CD1c-positive myeloid dendritic cell (primary cell): ENCODE measurements around the gene RPS6KB1.
"Not testable (repeated sequence)": the region's sequence is repeated elsewhere in the genome, so short reads cannot be mapped to it uniquely, and the experiment has no call there.

ENCODE experiments used
- DNase-seq: peaks from one replicate; pipeline ENCODE4 v3.0.0-alpha.2; 2016; ENCODE audit errors: extremely low spot score

Gene RPS6KB1

DNA sequence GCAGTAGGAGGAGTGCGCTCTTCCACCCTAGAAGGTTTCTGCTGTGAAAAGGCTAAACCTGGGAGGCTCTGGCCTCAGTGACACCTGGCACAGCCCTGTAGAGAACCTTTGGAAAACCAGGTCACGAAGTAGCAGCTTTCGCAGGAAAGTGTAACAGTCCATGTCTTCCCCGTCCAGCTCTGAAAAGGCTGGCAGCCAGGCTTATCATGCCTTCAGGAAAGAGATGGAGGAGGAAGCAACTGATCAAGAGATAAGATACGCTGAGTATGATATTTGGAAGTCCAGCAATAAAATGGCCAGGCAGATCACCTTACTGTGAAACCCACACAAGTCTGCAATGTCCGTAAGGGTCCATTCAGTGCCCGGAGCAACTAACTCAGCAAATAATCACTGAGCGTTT, 22.4 kb upstream of the RPS6KB1 start:
- no peak for DNase-seq

DNA sequence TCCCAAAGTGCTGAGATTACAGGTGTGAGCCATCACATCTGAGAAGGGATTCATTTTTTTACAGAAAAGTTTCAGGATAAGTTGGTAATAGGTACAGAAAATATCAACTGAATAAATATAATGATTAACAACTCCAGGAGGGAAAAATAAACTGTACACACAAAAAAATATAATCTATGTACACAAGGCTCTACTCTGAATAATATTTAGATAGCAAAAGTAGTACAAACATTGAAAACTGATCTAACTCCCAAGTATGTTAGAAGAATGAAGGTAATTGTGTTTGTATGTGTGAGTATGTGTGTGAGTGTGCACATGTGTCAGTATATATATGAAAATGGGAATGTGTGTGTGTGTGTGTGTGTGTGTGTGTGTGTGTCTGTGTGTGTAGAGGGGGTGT, 20.6 kb upstream of the RPS6KB1 start:
- no peak for DNase-seq

DNA sequence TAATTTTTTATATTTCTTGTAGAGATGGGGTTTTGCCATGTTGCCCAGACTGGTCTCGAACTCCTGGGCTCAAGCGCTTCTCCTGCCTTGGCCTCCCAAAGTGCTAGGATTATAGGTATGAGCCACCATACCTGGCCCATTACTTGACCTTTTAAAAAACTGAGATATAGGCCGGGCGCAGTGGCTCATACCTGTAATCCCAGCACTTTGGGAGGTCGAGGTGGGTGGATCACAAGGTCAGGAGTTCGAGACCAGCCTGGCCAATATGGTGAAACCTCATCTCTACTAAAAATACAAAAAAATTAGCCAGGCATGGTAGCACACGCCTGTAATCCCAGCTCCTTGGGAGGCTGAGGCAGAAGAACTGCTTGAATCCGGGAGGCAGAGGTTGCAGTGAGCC, 19.5 kb upstream of the RPS6KB1 start:
- DNase-seq, result not testable (repeated sequence)

DNA sequence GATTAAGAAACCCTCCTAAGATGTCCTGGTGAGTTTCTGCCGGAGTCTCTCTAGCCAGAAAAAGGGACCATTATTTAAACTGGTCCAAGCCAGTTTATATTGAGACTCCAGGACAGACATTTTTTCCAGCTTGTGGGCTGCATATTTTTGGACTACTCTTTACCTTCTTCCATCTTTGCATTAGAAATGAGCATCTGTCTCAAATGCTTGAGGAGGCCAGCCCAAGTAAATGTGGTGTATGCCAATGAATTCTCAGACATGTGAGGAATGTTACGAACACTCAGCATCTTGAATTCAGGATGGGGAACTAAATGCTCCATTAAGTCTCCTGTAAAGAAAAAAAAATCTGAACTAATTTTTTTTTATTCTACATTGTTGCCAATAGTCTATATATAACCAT, 18.5 kb upstream of the RPS6KB1 start:
- DNase-seq, result no peak

DNA sequence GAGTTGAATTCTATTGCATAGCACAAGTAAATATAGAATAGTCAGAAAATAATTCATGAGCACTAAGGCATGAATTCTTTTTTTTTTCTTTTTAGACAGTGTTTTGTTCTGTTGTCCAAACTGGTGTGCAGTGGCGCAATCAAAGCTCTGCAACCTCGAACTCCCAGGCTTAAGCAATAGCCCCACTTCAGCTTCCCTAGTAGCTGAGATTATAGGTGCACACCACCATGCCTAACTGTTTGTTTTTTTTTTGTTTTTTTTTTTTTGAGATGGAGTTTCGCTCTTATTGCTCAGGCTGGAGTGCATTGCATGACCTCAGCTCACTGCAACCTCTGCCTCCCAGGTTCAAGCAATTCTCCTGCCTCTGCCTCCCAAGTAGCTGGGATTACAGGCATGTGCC, 16.8 kb upstream of the RPS6KB1 start:
- DNase-seq, result peak; percentile 10

DNA sequence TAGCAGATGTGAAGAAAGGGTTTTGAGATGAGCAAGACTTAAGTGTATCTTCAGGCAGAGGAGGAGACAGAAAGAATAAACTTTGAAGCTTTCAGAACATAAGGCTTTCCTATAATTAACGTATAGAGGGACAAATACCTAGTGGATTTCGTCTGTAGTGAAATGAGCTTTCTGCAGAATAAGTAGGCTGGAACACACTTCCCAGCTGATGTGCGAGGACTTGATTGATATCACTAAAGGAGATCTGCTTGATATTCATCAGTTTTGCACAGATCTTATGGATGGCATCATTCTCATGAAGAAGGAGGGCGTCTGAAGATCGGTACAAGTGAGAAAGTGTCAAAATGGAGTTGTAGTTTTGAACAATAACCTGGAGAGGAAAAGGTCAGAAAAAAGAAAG, 15.0 kb upstream of the RPS6KB1 start:
- no peak for DNase-seq

DNA sequence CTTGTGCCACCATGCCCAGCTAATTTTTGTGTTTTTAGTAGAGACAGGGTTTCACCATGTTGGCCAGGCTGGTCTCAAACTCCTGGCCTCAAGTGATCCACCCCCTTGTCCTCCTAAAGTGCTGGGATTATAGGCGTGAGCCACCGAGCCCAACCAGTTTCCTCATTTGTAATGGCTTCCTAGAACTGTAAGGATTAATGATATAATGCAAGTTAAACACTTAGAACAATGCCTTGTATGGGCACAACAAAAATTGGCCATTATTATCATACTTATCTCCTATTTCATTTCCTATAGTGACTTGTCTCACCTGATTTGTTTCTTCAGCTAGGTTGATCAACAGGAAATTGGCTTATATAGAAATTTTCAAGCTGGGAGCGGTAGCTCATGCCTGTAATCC, 14.3 kb upstream of the RPS6KB1 start:
- DNase-seq, result no peak

DNA sequence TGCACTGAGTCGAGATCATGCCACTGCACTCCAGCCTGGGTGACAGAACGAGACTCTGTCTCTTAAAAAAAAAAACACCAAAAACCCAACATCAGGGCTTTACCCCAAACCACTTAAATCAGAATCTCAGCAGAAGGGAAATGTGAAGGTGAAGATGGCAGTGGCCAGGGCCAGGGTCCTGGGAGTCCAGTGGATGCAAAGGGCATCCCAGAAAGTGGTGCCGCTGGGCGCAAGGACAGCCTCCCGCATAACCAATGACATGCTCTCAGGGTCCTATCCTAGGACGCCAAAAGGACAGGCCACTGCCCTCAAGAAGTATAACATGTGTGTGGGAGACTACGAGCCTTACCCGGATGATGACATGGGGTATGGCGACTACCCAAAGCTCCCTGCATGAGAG, 8.1 kb upstream of the RPS6KB1 start:
- DNase-seq, result no peak

DNA sequence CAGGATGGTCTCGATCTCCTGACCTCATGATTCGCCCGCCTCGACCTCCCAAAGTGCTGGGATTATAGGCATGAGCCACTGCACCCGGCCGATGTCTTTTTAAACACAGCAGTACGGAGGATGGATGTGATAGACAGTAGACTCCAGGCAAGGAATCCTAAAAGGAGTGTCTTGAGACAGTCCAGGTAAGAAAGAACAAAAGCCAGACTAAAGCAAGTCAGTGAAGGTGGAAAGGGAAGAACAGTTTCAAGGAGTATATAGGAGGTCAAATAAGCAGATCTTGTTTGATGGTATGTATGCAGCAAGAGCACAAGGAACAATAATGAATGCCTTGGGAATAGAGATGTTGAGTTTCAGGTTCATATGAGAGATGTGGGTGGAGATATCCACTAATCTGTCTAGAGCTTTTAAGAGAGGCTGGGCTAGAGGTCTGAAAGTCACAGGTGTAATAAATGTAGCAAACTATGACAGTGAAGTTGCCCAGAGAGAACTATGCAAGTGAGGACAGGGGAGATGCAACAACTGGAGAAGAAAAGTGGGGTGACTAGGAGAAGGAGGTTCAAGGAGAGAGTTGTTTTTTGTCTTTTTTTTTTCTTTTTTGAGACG, 4.7 kb upstream of the RPS6KB1 start:
- no peak for DNase-seq

DNA sequence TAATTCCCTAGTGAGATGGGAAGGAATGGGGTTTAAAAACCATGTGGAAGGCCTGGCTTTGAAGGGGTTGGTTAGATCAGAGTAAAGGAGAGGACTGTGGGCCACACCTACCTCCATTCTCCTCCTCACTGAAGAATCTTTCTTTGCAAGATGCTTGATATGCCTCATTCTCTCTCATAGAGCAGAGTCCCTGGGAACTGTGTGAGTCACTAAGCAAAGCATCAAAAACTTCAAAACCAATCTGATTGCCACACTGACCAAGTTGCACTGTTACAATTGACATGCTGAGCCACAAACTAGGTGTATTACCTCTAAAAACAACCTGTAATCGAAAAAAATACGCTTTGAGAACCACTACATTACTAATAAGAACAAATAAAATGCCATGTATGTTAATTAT, 2.2 kb upstream of the RPS6KB1 start:
- DNase-seq, result no peak

DNA sequence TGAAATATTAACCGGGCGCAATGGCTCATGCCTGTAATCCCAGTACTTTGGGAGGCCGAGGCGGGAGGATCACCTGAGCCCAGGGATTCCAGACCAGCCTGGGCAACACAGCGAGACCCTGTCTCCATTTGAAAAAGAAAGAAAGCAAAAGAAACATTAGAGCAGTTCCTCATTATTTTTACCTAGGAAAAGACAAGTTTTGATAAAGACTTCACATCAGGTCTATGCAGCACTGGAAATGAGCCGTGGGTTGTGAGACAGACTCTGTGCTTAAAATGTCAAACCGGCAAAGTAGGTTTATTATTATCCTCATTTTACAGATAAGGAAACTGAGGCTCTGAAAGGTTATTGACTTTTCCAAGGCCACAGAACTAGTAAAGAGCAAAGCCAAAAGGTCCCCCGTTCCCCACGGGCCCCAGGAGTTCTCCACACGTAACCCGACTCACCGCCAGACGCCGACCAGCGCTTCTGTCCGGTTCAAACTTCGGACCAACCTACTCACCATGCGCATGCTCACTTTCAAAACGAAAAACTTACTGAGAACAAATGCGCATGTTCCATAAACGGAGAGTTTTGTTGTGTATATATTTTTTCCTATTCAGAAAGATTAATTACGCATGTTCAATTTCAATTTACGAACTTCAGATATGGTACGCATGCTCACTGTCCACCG, 534 bp upstream of the RPS6KB1 start:
- no peak for DNase-seq

DNA sequence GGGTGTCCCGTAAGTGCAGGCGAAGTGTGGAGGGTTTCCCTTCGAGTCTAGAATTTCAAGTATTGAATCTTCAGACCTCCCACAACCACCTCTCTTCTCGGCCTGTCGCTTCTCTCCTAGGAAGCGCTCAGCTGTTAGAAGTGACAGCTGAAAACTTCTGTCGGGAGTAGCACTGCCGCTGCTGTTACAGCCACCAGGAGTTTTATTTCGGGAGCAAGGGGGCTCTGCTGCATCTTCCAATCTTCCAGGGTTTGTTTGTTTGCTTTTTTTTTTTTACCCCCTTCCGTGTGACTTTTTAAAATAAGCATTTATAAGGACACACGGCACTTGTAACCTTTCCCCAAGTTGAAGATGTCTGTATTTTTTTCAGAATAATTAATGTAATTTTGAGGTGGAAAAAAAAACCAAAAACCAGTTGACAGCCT, 767 bp downstream of the RPS6KB1 start:
- peak; percentile 25 for DNase-seq

DNA sequence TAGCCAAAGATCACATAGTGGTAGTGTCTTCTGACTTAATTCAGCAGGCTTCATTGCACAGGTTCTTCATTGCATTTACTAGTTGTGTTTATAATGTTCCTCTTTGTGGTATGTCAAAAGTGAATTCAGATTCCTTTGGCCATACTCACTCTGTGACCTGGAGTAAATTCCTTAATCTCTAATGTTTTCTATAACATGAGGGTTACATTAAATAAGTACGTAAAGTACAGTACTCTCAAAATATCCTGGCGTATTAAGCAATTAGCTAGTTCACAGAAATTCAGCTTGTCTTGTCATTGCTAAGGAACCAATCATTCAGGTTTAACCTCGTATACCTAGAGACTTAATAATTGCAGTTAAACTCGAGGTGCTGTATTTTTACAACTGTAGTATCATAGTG, 4.2 kb downstream of the RPS6KB1 start:
- DNase-seq, result no peak

DNA sequence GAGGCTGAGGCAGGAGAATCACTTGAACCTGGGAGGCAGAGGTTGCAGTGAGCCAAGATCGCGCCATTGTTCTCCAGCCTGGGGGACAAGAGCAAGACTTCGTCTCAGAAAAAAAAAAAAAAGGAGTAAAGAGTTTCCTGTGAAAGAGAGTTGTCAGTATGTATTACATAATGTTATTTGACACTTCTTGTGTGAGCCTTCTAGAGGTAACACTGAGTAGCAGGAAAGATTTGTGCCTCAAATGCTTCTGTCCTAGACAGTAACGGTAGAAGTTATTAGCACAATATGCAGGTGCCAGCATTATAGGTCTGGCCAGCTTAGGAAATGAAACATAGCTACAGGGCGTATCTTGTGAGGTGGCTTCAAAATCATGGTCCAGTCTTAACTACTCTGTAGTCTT, 6.2 kb downstream of the RPS6KB1 start:
- no peak for DNase-seq

DNA sequence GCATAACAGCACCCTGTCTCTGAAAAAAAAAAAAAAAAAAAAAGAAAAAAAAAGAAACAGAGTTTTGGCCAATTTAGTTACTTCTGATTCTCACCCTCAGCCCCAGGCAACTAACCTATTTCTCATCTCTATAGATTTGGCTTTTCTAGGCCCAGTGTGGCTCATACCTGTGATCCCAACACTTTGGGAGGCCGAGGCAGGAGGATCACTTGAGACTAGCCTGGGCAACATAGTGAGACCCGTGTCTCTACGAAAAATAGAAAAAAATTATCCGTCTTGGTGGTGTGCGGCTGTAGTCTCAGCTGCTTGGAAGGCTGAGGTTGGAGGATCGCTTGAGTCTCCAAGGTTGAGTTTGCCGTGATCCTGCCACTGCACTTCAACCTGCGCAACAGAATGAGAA, 8.7 kb downstream of the RPS6KB1 start:
- DNase-seq, result no peak

DNA sequence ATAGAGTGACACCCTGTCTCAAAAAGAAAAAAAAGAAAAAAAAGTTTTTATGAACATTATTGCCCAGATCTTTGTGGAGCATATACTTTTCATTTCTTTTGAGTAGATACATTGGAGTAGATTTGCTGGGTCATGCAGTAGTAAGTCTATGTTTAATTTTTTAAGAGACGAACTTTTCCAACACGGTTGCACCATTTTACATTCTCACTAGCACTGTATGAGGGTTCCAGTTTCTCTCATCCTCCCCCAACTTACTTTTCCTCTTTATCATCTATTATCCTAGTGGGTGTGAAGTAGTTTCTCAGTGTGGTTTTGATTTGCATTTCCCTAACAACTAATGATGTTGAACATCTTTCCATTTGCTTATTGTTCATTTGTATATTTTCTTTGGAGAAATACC, 10.5 kb downstream of the RPS6KB1 start:
- no peak for DNase-seq

DNA sequence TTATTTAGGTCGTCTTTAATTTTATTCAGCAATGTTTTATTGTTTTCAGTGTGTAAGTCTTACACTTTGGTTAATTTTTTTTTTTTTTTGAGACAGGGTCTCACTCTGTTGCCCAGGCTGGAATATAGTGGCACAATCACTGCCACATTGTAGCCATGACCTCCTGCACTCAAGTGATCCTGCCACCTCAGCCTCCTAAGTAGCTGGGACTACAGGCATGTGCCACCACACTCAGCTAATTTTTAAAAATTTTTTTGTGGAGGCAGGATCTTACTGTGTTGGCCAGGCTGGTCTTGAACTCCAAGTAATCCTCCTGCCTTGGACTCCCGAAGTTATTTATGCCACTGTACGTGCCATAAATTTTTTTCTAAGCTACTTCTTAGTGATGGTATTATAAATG, 14.5 kb downstream of the RPS6KB1 start:
- DNase-seq, result no peak

DNA sequence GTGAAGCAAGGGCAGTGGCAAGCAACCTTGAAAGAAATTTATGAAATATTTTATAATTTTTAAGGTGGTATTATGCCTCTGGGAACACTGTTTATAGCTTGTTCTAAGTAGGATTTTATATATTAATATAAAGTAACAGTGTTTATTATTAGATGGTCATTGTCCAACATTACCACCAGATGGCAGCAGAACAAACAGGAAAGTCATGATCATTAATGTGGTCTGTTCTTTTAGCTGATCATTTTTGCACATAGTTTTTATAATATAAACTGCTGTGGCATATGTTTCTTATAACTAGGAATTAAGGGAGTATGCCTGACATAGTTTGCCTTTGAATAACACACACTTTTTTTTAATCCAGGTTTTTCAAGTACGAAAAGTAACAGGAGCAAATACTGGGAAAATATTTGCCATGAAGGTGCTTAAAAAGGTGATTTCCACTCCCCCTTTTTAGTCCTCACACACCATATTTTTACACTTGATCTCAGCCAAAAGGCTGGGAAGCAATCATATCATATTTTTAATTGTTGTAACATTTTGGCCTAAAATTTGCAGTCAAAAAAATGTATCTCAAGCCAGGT, 21.4 kb downstream of the RPS6KB1 start:
- peak; percentile 59 for DNase-seq

DNA sequence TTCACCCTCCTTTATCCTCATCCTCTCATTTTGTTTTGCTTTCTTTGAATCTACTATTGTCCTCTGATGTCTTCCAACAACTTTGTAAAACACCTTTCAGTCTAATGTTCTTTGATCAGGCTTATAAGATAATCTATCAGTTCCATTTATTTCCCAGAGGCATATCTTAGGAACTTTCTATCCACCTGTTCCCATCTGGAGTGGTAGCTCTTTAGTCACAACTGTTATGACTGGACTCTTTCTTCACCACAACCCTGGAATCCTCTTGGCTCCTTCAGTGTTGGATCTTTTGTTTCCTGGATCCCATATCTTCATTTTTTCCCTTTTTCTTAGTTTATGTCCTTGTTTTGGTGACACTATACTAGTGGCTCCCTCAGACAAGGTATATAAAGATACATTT, 23.5 kb downstream of the RPS6KB1 start:
- no peak for DNase-seq

DNA sequence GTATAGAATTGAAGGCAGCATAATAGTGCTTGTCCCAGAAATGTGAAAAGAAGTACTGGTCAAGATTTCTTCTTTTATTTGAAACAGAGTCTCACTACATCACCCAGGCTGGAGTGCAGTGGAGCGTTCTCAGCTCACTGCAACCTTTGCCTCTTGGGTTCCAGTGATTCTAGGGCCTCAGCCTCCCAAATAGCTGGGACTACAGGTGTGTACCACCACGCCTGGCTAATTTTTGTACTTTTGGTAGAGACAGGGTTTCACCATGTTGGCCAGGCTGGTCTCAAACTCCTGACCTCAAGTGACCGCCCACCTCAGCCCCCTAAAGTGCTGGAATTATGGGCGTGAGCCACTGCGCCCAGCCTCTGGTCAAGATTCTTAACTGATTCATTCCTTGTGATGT, 27.7 kb downstream of the RPS6KB1 start:
- DNase-seq, result not testable (repeated sequence)

DNA sequence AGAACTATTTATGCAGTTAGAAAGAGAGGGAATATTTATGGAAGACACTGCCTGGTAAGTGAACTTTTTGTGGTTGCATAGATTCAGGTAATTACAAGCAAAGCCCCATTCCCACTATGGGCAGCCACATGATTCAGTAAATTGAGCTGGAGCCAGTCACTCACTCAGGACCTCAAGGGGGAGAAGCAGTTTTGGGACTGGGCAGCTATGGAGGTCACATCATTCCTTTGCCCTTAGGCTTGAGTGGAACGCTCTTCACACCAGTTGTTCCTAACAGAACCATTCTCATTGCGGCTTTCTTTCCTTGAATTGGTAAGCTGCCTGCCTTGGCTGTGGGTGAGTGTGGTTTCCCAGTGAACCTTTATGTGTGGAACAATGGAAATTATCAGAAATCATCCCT, 37.2 kb downstream of the RPS6KB1 start:
- DNase-seq, result not testable (repeated sequence)

DNA sequence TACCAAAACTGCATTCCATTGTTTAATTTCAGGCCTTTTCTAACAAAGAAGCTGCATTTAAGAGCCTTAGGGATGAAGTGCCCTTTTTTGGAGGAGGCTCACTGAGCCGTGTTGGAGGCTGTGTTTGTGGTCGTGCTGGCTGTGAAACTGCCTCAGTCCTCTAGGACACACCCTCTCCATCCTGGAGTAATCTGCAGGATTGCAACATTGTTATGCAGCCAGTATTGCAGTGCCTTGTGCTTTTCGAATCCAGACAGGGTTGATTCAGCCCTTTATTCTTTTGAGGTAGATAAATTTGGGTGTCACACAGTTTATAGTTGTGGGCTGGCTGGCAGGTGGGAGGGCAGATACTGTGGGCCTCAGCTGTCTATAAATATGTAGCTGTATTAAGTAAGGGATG, 37.8 kb downstream of the RPS6KB1 start:
- not testable (repeated sequence) for DNase-seq

DNA sequence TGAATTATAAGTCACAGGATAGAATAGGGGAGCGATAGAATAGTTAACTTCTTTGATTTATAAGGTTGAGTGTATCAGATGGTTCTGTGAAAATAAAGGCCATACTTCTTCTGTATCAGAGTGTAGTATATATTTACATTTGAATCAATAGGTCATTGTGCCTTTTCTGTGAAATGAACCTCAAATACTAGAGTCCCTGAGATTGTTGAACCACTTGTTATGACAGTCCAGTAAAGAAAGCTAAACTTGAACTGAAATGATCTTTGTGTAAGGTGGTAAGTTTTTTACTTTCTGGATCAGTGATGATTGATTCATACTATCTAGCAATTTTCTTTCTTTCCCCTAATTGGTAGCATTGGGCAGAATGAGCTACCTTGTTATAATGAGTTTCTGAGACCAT, 40.4 kb downstream of the RPS6KB1 start:
- not testable (repeated sequence) for DNase-seq

DNA sequence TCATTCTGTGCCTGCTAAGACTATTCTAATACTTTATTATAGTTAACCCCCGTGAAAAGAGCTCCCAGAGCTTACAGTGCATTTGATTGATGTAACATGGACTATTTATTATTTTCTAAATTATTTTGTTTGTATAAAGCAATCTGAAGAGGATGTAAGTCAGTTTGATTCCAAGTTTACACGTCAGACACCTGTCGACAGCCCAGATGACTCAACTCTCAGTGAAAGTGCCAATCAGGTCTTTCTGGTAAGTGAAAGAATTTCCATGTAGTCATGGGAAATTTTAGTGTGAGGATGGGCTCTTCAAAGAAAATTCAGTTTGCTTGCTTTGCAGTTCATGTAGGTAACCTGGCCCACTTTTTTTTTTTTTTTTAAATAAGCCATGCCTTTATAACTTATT, 47.8 kb downstream of the RPS6KB1 start:
- DNase-seq, result not testable (repeated sequence)
